ENCODE data around the gene CLOCK.

The CLOCK gene

DNA sequence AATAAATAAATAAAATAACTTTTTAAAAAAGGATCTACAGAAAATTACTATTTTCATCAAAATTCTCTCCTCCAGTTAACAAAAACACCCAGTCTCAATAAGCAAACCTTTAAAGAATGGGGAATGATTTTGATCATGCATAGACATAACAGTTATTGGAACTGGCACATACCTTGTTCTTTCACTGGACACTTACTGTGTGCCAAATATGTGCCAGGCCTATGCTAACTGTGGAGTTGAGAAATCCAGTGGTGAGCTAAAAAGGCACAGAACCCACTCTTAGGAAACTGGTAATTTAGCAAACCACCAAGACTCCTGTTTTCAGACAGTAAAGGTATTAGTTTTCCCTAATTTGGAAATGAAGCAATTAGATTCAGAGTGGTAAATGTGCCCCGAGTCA lies 39.1 kb downstream of the CLOCK start:
- Histone ChIP-seq H3K4me3 (ENCODE audit: insufficient read length, low read depth) (no peak overlapping the region), H3K36me3 (ENCODE audit: insufficient read depth, insufficient read length, low read length) (no peaks in the 10 kb centered on the region), H3K4me1 (ENCODE audit: insufficient read depth, insufficient read length) (no peaks in the 10 kb centered on the region), H3K27me3 (ENCODE audit: insufficient read depth, insufficient read length) (no peaks in the 10 kb centered on the region), H3K9ac (ENCODE audit: insufficient read length, low read depth) (no peak overlapping the region), H3K9me3 (ENCODE audit: insufficient read depth, low read length) (no peaks in the 10 kb centered on the region)
- DNase-seq (ENCODE audit: low read depth, low spot score) = no peak
- no peak for TF ChIP-seq SUZ12 (IDR thresholded peaks at IDR 0.05; ENCODE audit: extremely low read depth, insufficient read depth, insufficient read length)
- no peak for TF ChIP-seq ZNF274 (IDR thresholded peaks at IDR 0.05; ENCODE audit: low read depth, low read length)
- TF ChIP-seq YY1 (IDR thresholded peaks at IDR 0.05; ENCODE audit: insufficient read depth, insufficient read length) = no peak

DNA sequence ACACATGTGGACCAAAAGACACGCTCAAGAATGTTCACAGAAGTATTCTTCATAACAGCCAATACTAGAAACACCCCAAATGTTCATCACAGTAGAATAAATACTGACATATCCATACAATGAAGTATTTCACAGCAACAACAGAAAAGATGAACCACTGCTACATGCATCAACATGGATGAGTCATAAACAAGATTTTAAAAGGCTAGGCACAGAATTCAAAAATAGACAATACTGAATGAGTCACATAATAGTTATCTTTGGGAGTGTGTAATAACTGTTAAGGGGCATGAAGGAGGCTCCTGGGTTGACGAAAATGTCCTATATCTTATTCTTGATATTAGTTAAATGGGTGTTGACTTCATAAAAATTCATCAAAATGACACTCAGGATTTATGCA lies 43.5 kb downstream of the CLOCK start:
- Histone ChIP-seq H3K36me3 (ENCODE audit: insufficient read depth, insufficient read length, low read length) (peaks cover 5% of the 10 kb centered on the region), H3K4me1 (ENCODE audit: insufficient read depth, insufficient read length) (no peaks in the 10 kb centered on the region), H3K4me3 (ENCODE audit: insufficient read length, low read depth) (no peak overlapping the region), H3K9ac (ENCODE audit: insufficient read length, low read depth) (no peak overlapping the region), H3K27me3 (ENCODE audit: insufficient read depth, insufficient read length) (no peaks in the 10 kb centered on the region), H3K9me3 (ENCODE audit: insufficient read depth, low read length) (no peaks in the 10 kb centered on the region)
- DNase-seq (ENCODE audit: low read depth, low spot score) = no peak
- TF ChIP-seq SUZ12 (IDR thresholded peaks at IDR 0.05; ENCODE audit: extremely low read depth, insufficient read depth, insufficient read length) (no peak), YY1 (IDR thresholded peaks at IDR 0.05; ENCODE audit: insufficient read depth, insufficient read length) (no peak), ZNF274 (IDR thresholded peaks at IDR 0.05; ENCODE audit: low read depth, low read length) (no peak)

DNA sequence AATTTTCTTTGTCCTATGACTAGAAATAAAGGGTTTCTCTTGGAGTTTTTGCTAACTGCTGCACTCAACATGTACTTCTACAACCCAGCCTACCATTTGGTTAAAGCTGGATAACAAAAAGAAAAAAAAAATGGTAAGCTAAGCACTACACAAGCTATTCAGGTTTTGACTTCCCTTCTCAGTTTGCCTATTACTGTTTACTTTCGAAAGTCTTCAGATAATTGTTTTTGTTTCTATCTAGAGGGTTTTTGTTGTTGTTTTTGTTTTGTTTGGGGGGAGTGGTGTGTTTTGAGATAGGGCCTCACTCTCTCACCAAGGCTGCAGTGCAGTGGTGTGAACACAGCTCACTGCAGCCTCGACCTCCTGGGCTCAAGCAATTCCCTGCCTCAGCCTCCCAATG lies 46.6 kb downstream of the CLOCK start:
- H3K4me3 ChIP-seq (ENCODE audit: insufficient read length, low read depth) = no peak overlapping the region
- no peak overlapping the region for H3K9ac ChIP-seq (ENCODE audit: insufficient read length, low read depth)
- no peaks in the 10 kb centered on the region for H3K4me1 ChIP-seq (ENCODE audit: insufficient read depth, insufficient read length)
- DNase-seq (ENCODE audit: low read depth, low spot score) = no peak
- TF ChIP-seq SUZ12 (IDR thresholded peaks at IDR 0.05; ENCODE audit: extremely low read depth, insufficient read depth, insufficient read length) (no peak), ZNF274 (IDR thresholded peaks at IDR 0.05; ENCODE audit: low read depth, low read length) (no peak), YY1 (IDR thresholded peaks at IDR 0.05; ENCODE audit: insufficient read depth, insufficient read length) (no peak)
- peaks cover 5% of the 10 kb centered on the region for H3K36me3 ChIP-seq (ENCODE audit: insufficient read depth, insufficient read length, low read length)
- H3K27me3 ChIP-seq (ENCODE audit: insufficient read depth, insufficient read length) = no peaks in the 10 kb centered on the region
- H3K9me3 ChIP-seq (ENCODE audit: insufficient read depth, low read length) = no peaks in the 10 kb centered on the region

DNA sequence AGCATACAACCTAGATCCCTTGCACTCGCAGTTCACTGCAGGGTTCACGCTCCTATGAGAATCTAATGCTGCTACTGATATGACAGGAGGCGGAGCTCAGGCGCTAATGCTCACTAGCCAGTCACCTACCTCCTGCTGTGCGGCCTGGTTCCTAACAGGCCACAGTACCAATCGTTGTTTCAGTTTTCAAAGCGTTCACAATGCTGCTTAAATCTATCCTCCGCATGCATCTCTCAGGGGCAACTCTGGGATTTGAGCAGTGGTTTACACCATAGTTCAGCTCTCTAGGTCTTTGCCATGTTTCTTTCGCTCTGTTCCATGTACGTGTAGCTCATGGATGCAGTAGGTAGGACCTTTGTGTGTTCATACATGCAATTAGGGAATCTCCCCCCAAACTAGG lies 47.2 kb downstream of the CLOCK start:
- no peaks in the 10 kb centered on the region for H3K27me3 ChIP-seq (ENCODE audit: insufficient read depth, insufficient read length)
- no peak overlapping the region for H3K9ac ChIP-seq (ENCODE audit: insufficient read length, low read depth)
- no peak for TF ChIP-seq YY1 (IDR thresholded peaks at IDR 0.05; ENCODE audit: insufficient read depth, insufficient read length)
- no peak for TF ChIP-seq SUZ12 (IDR thresholded peaks at IDR 0.05; ENCODE audit: extremely low read depth, insufficient read depth, insufficient read length)
- TF ChIP-seq ZNF274 (IDR thresholded peaks at IDR 0.05; ENCODE audit: low read depth, low read length) = no peak
- H3K4me3 ChIP-seq (ENCODE audit: insufficient read length, low read depth) = no peak overlapping the region
- H3K9me3 ChIP-seq (ENCODE audit: insufficient read depth, low read length) = no peaks in the 10 kb centered on the region
- no peak for DNase-seq (ENCODE audit: low read depth, low spot score)
- peaks cover 5% of the 10 kb centered on the region for H3K36me3 ChIP-seq (ENCODE audit: insufficient read depth, insufficient read length, low read length)
- no peaks in the 10 kb centered on the region for H3K4me1 ChIP-seq (ENCODE audit: insufficient read depth, insufficient read length)

DNA sequence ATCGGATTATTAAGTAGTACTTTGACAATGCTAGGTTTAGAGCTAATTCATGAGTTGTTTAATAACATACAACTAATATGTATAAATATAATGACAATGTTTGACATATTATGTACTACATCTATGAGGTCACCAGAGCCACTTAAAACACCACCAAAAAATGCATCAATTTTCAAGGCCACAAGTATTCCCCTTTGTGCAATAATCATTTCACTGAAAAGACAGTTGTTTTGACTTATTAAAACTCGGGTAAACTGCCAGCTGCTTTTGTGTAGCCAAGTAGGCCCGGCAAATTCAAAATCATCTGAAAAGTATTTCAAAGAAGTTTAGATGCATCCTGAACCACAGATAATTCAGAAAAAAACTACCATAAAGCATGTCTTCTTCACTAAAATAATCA lies 48.7 kb downstream of the CLOCK start:
- no peak overlapping the region for H3K4me3 ChIP-seq (ENCODE audit: insufficient read length, low read depth)
- DNase-seq (ENCODE audit: low read depth, low spot score) = no peak
- H3K9me3 ChIP-seq (ENCODE audit: insufficient read depth, low read length) = no peaks in the 10 kb centered on the region
- no peaks in the 10 kb centered on the region for H3K27me3 ChIP-seq (ENCODE audit: insufficient read depth, insufficient read length)
- H3K36me3 ChIP-seq (ENCODE audit: insufficient read depth, insufficient read length, low read length) = peaks cover 5% of the 10 kb centered on the region
- H3K9ac ChIP-seq (ENCODE audit: insufficient read length, low read depth) = no peak overlapping the region
- no peaks in the 10 kb centered on the region for H3K4me1 ChIP-seq (ENCODE audit: insufficient read depth, insufficient read length)
- TF ChIP-seq YY1 (IDR thresholded peaks at IDR 0.05; ENCODE audit: insufficient read depth, insufficient read length) (no peak), SUZ12 (IDR thresholded peaks at IDR 0.05; ENCODE audit: extremely low read depth, insufficient read depth, insufficient read length) (no peak), ZNF274 (IDR thresholded peaks at IDR 0.05; ENCODE audit: low read depth, low read length) (no peak)

DNA sequence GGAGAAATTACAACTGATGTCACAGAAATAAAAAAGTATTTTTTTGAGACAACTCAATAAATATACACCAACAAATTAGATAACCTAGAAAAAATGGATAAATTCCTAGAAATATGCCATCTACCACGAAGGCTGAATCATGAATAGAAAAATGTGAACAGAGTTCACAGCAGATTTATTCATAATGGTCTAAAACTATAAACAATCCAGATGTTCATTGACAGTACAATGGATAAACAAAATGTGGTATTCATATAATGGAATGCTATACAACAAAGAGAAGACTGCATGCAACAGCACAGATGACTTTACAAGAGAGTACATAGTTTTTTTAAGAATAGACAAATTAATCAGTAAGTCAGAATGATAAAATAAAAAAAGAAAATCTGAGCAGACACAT lies 55.2 kb downstream of the CLOCK start:
- DNase-seq (ENCODE audit: low read depth, low spot score) = no peak
- Histone ChIP-seq H3K4me1 (ENCODE audit: insufficient read depth, insufficient read length) (no peaks in the 10 kb centered on the region), H3K9me3 (ENCODE audit: insufficient read depth, low read length) (peaks cover 4% of the 10 kb centered on the region; the same call in 1 of the 2 replicates), H3K9ac (ENCODE audit: insufficient read length, low read depth) (no peak overlapping the region), H3K36me3 (ENCODE audit: insufficient read depth, insufficient read length, low read length) (peaks cover 10% of the 10 kb centered on the region), H3K27me3 (ENCODE audit: insufficient read depth, insufficient read length) (no peaks in the 10 kb centered on the region), H3K4me3 (ENCODE audit: insufficient read length, low read depth) (no peak overlapping the region)
- TF ChIP-seq ZNF274 (IDR thresholded peaks at IDR 0.05; ENCODE audit: low read depth, low read length) (no peak), YY1 (IDR thresholded peaks at IDR 0.05; ENCODE audit: insufficient read depth, insufficient read length) (no peak), SUZ12 (IDR thresholded peaks at IDR 0.05; ENCODE audit: extremely low read depth, insufficient read depth, insufficient read length) (no peak)

DNA sequence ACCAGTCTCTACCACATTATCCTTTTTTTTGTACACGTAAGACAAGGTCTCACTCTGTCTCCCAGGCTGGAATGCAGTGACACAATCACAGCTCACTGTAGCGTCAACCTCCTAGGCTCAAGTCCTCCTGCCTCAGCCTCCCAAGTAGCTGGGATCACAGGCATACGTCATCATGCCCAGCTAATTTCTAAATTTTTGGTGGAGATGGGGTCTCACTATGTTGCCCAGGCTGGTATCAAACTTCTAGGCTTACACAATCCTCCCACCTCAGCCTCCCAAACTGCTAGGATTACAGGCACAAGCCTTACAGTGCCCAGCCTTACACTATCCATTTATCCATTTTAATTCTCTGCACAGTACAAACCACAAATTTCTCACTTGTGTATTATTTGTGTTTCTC lies 58.0 kb downstream of the CLOCK start:
- Histone ChIP-seq H3K36me3 (ENCODE audit: insufficient read depth, insufficient read length, low read length) (peaks cover 10% of the 10 kb centered on the region), H3K4me1 (ENCODE audit: insufficient read depth, insufficient read length) (no peaks in the 10 kb centered on the region), H3K27me3 (ENCODE audit: insufficient read depth, insufficient read length) (no peaks in the 10 kb centered on the region), H3K9me3 (ENCODE audit: insufficient read depth, low read length) (peaks cover 4% of the 10 kb centered on the region; the same call in 1 of the 2 replicates), H3K9ac (ENCODE audit: insufficient read length, low read depth) (no peak overlapping the region), H3K4me3 (ENCODE audit: insufficient read length, low read depth) (no peak overlapping the region)
- DNase-seq (ENCODE audit: low read depth, low spot score) = no peak
- TF ChIP-seq YY1 (IDR thresholded peaks at IDR 0.05; ENCODE audit: insufficient read depth, insufficient read length) = no peak
- TF ChIP-seq ZNF274 (IDR thresholded peaks at IDR 0.05; ENCODE audit: low read depth, low read length) = no peak
- no peak for TF ChIP-seq SUZ12 (IDR thresholded peaks at IDR 0.05; ENCODE audit: extremely low read depth, insufficient read depth, insufficient read length)
